CD4-positive, alpha-beta T cell treated with Interferon gamma for 1 hour (primary cell): ENCODE results near the gene WRAP73.

ENCODE experiments used
- DNase-seq: peaks from one replicate; pipeline ENCODE4 v3.0.0-alpha.2; 2020

WRAP73 gene

GRCh38 chr1:3649342-3650247 is at the start of gene WRAP73:
Gene WRAP73 (minus strand): TSS chr1:3650103. CDS start chr1:3649999, 104 bp downstream.
- DNase-seq: peak; percentile 90

GRCh38 chr1:3699596-3699995 is 49.7 kb upstream of the WRAP73 start:
- no peak for DNase-seq

GRCh38 chr1:3698660-3699408 is 48.9 kb upstream of the WRAP73 start:
- DNase-seq: no peak

- DNase-seq: no peak
These were observed 47.9 kb upstream of the WRAP73 start for GRCh38 chr1:3697810-3698209.

GRCh38 chr1:3697104-3697503 is 47.2 kb upstream of the WRAP73 start:
- no peak for DNase-seq

- DNase-seq: no peak
These were observed 46.8 kb upstream of the WRAP73 start for GRCh38 chr1:3696689-3697088.

GRCh38 chr1:3695326-3696217 is 45.7 kb upstream of the WRAP73 start:
- peak; percentile 22 for DNase-seq

- no peak for DNase-seq
These were observed 43.4 kb upstream of the WRAP73 start for GRCh38 chr1:3693321-3693720.

GRCh38 chr1:3692598-3692997 is 42.7 kb upstream of the WRAP73 start:
- no peak for DNase-seq

GRCh38 chr1:3691421-3692204 is 41.7 kb upstream of the WRAP73 start:
- DNase-seq: no peak

GRCh38 chr1:3690282-3691065 is 40.6 kb upstream of the WRAP73 start:
- no peak for DNase-seq

- DNase-seq: no peak
These were observed 39.3 kb upstream of the WRAP73 start for GRCh38 chr1:3689138-3689750.

- no peak for DNase-seq
These were observed 38.6 kb upstream of the WRAP73 start for GRCh38 chr1:3688356-3689137.

- DNase-seq: no peak
These were observed 37.6 kb upstream of the WRAP73 start for GRCh38 chr1:3687504-3687903.

GRCh38 chr1:3685906-3686305 is 36.0 kb upstream of the WRAP73 start:
- no peak for DNase-seq

- DNase-seq: no peak
These were observed 35.3 kb upstream of the WRAP73 start for GRCh38 chr1:3685222-3685621.

GRCh38 chr1:3683992-3684391 is 34.1 kb upstream of the WRAP73 start:
- DNase-seq: no peak

- no peak for DNase-seq
These were observed 33.3 kb upstream of the WRAP73 start for GRCh38 chr1:3683197-3683596.

- peak; percentile 0 for DNase-seq
These were observed 32.2 kb upstream of the WRAP73 start for GRCh38 chr1:3681898-3682806.
